ENCODE results near the gene ATP5F1A. TPM values are rescaled to one million over a fixed set of nuclear protein-coding genes. Genes with fewer than 3 reads are reported as not detected.

Gene ATP5F1A
- total RNA-seq, 2 donors from 2014 or later = 452 to 469 TPM

- ATAC-seq = no peak
- no peaks in the 10 kb centered on the region for H3K9me3 Mint-ChIP-seq
- no peak overlapping the region for H3K27ac Mint-ChIP-seq
These were observed 62.1 kb downstream of the ATP5F1A start for GRCh38 chr18:46035696-46036680.

GRCh38 chr18:46034230-46034629 is 63.9 kb downstream of the ATP5F1A start:
- DNase-seq (ENCODE audit: low spot score in 2 of 2) (no peak), ATAC-seq (no peak)
- no peaks in the 10 kb centered on the region for H3K9me3 Mint-ChIP-seq
- peaks cover 1 to 5% of the 10 kb centered on the region in 2 donors for H3K36me3 Mint-ChIP-seq
- no peak overlapping the region for H3K27ac Mint-ChIP-seq

More at GRCh38 chr18:46035696-46036680, 62.1 kb downstream of the ATP5F1A start:
- no peak for DNase-seq (ENCODE audit: low spot score in 2 of 2)
- H3K36me3 Mint-ChIP-seq = peaks cover 0 to 4% of the 10 kb centered on the region in 2 donors

GRCh38 chr18:46031741-46032140 is 66.4 kb downstream of the ATP5F1A start:
- H3K36me3 Mint-ChIP-seq = peaks cover 15 to 16% of the 10 kb centered on the region in 2 donors
- H3K27ac Mint-ChIP-seq = no peak overlapping the region
- DNase-seq (ENCODE audit: low spot score in 2 of 2) (no peak), ATAC-seq (no peak)
- H3K9me3 Mint-ChIP-seq = peaks cover 3 to 4% of the 10 kb centered on the region in 2 donors

Other genes starting within 250 kb of the ATP5F1A start
- 10 to 100 TPM; 20.9 to 34.2 TPM for gene EPG5, start 131.0 kb downstream of the ATP5F1A start, total RNA-seq
- gene PSTPIP2, start 26.0 kb downstream of the ATP5F1A start, total RNA-seq = 1 to 10 TPM; 2.9 to 8.3 TPM
- 10 to 100 TPM; 54.4 to 61.4 TPM for gene HAUS1, start 6.1 kb upstream of the ATP5F1A start, total RNA-seq

Data from activated naive CD4-positive, alpha-beta T cell treated with anti-CD3 and anti-CD28 coated beads, Interleukin-2, amount 50 U/mL, for 72 hours (primary cell).